ENCODE data around the gene SYNM. TPM values are rescaled to one million over a fixed set of nuclear protein-coding genes. Genes with fewer than 3 reads are reported as not detected.

Gene SYNM
- total and polyA plus RNA-seq, 2 experiments from 2014 or later, result 0.74 to 3.5 TPM

GRCh38 chr15:99098991-99099390 is 5.9 kb upstream of the SYNM start (continued):
- no peak for TF ChIP-seq ZNF331 (CRISPR knock-in tag; IDR thresholded peaks at IDR 0.05; ENCODE audit: low read depth)
- no peak for TF ChIP-seq NANOG (IDR thresholded peaks at IDR 0.05; ENCODE audit: borderline replicate concordance)
- TF ChIP-seq EZH2phosphoT487 (IDR thresholded peaks at IDR 0.05; ENCODE audit: unreplicated experiment), result no peak
- no peak for TF ChIP-seq POLR2AphosphoS5 (IDR thresholded peaks at IDR 0.05; ENCODE audit: low read depth)
- TF ChIP-seq JUNB (IDR thresholded peaks at IDR 0.05; ENCODE audit: unreplicated experiment), result no peak

GRCh38 chr15:99099661-99100060 is 5.2 kb upstream of the SYNM start:
- H3K79me2 ChIP-seq (replicated peaks; ENCODE audit: insufficient read depth), result no peaks in the 10 kb centered on the region
- H3K27ac ChIP-seq (ENCODE audit: low read depth), result no peak overlapping the region
- H3K4me1 ChIP-seq (ENCODE audit: insufficient read depth), result no peaks in the 10 kb centered on the region
- H3K27ac Mint-ChIP-seq, result no peak overlapping the region
- no peaks in the 10 kb centered on the region for H3K9me2 ChIP-seq (ENCODE audit: insufficient read depth)
- no peak for DNase-seq (ENCODE audit: low spot score)
- H3K27me3 ChIP-seq (ENCODE audit: insufficient read depth), result peaks cover 29% of the 10 kb centered on the region
- H3F3A ChIP-seq (replicated peaks; ENCODE audit: low read depth), result no peaks in the 10 kb centered on the region
- H3K36me3 ChIP-seq (ENCODE audit: insufficient read depth), result no peaks in the 10 kb centered on the region
- H3K9me3 Mint-ChIP-seq, result no peaks in the 10 kb centered on the region
- peak overlapping the region; percentile 53; the same call in 1 of the 3 replicates for H3K4me3 Mint-ChIP-seq
- peaks cover 15% of the 10 kb centered on the region for H3K27me3 Mint-ChIP-seq (ENCODE audit: insufficient read depth, low read depth, poor library complexity)
- H3K4me1 Mint-ChIP-seq, result peaks cover 5% of the 10 kb centered on the region
- H3K36me3 Mint-ChIP-seq (ENCODE audit: low read depth), result no peaks in the 10 kb centered on the region
- peak overlapping the region; percentile 78; the same call in 1 of the 2 replicates for H3K4me2 ChIP-seq
- no peaks in the 10 kb centered on the region for H4K20me1 ChIP-seq (replicated peaks; ENCODE audit: insufficient read depth)
- no peak overlapping the region for H3K4me3 ChIP-seq
- no peak for ATAC-seq
- no peak for TF ChIP-seq EZH2phosphoT487 (IDR thresholded peaks at IDR 0.05; ENCODE audit: unreplicated experiment)
- no peak for TF ChIP-seq REST (IDR thresholded peaks at IDR 0.05; ENCODE audit: unreplicated experiment)
- no peak for TF ChIP-seq CREB1 (CRISPR knock-in tag; IDR thresholded peaks at IDR 0.05; ENCODE audit: low read depth)
- no peak for TF ChIP-seq ETS1 (IDR thresholded peaks at IDR 0.05)
- no peak for TF ChIP-seq ZNF331 (CRISPR knock-in tag; IDR thresholded peaks at IDR 0.05; ENCODE audit: low read depth)
- TF ChIP-seq JUNB (IDR thresholded peaks at IDR 0.05; ENCODE audit: unreplicated experiment), result no peak
- TF ChIP-seq POLR2AphosphoS5 (IDR thresholded peaks at IDR 0.05; ENCODE audit: low read depth), result no peak
- TF ChIP-seq STAT1 (IDR thresholded peaks at IDR 0.05; ENCODE audit: unreplicated experiment), result no peak
- no peak for TF ChIP-seq EZH2 (IDR thresholded peaks at IDR 0.05; ENCODE audit: low read depth, unreplicated experiment)
- no peak for TF ChIP-seq ZNF462 (CRISPR knock-in tag; IDR thresholded peaks at IDR 0.05)
- TF ChIP-seq ZNF114 (CRISPR knock-in tag; IDR thresholded peaks at IDR 0.05), result no peak
- no peak for TF ChIP-seq NANOG (IDR thresholded peaks at IDR 0.05; ENCODE audit: borderline replicate concordance)
- H2AFZ ChIP-seq, result peak overlapping the region; percentile 97
